WERI-Rb-1 (cell line): ENCODE results near the gene ABCA7.

Experiments
- DNase-seq: peaks from one replicate; pipeline ENCODE4 v3.0.0-alpha.2; 2020
- H3K27ac ChIP-seq: fragments of 250-450 bp; sonication (Bioruptor Pico); 2 replicates; pipeline ENCODE4 v1.5.1; 2020; ENCODE audit warnings: mild to moderate bottlenecking, moderate library complexity
- H3K27me3 ChIP-seq: fragments of 250-450 bp; sonication (Bioruptor Pico); 2 replicates; pipeline ENCODE4 v1.5.1; 2021; ENCODE audit warnings: mild to moderate bottlenecking, low read depth, moderate library complexity; ENCODE audit not compliant: insufficient read depth, severe bottlenecking
- H3K36me3 ChIP-seq: fragments of 250-450 bp; sonication (Bioruptor Pico); 2 replicates; pipeline ENCODE4 v1.5.1; 2020; ENCODE audit warnings: mild to moderate bottlenecking, moderate library complexity
- H3K4me3 ChIP-seq: 2 replicates; pipeline ENCODE4 v1.5.1; 2011; ENCODE audit warnings: low read depth, mild to moderate bottlenecking, control low read depth, low read length
- H3K9me3 ChIP-seq: fragments of 250-450 bp; sonication (Bioruptor Pico); 2 replicates; pipeline ENCODE4 v1.5.1; 2021; ENCODE audit warnings: mild to moderate bottlenecking, moderate library complexity; ENCODE audit not compliant: severe bottlenecking
- CTCF ChIP-seq: IDR thresholded peaks from 2 replicates; pipeline ENCODE4 v1.5.1; 2011; ENCODE audit warnings: low read depth, mild to moderate bottlenecking, control low read depth, inconsistent platforms, low read length

Gene ABCA7

GRCh38 chr19:1054102-1055027 lies 14.5 kb downstream of the ABCA7 start:
- no peak for DNase-seq
- Histone ChIP-seq H3K27me3 (no peaks in the 10 kb centered on the region), H3K9me3 (peaks cover 35% of the 10 kb centered on the region), H3K27ac (no peak overlapping the region), H3K36me3 (peaks cover 66% of the 10 kb centered on the region), H3K4me3 (no peak overlapping the region)
- TF ChIP-seq CTCF: no peak

GRCh38 chr19:1055028-1055425 lies 15.1 kb downstream of the ABCA7 start:
- no peaks in the 10 kb centered on the region for H3K27me3 ChIP-seq
- H3K27ac ChIP-seq: no peak overlapping the region
- H3K4me3 ChIP-seq: no peak overlapping the region
- no peak for TF ChIP-seq CTCF
- H3K9me3 ChIP-seq: peaks cover 35% of the 10 kb centered on the region
- no peak for DNase-seq
- H3K36me3 ChIP-seq: peaks cover 72% of the 10 kb centered on the region

- TF ChIP-seq CTCF: no peak
- Histone ChIP-seq H3K27me3 (no peaks in the 10 kb centered on the region), H3K27ac (no peak overlapping the region), H3K9me3 (peaks cover 35% of the 10 kb centered on the region), H3K4me3 (no peak overlapping the region), H3K36me3 (peaks cover 81% of the 10 kb centered on the region)
- no peak for DNase-seq
Measured at GRCh38 chr19:1055886-1056620, 16.1 kb downstream of the ABCA7 start.

- H3K27me3 ChIP-seq: no peaks in the 10 kb centered on the region
- TF ChIP-seq CTCF: 0 out of 2 replicates have a peak, but pooled peaks have one; percentile 26
- H3K4me3 ChIP-seq: no peak overlapping the region
- H3K27ac ChIP-seq: no peak overlapping the region
- peaks cover 84% of the 10 kb centered on the region for H3K36me3 ChIP-seq
- no peak for DNase-seq
- peaks cover 35% of the 10 kb centered on the region for H3K9me3 ChIP-seq
Measured at GRCh38 chr19:1057176-1057855, 17.4 kb downstream of the ABCA7 start.

- Histone ChIP-seq H3K4me3 (no peak overlapping the region), H3K27ac (no peak overlapping the region), H3K9me3 (peaks cover 35% of the 10 kb centered on the region), H3K27me3 (no peaks in the 10 kb centered on the region), H3K36me3 (peaks cover 80% of the 10 kb centered on the region)
- DNase-seq: no peak
- TF ChIP-seq CTCF: no peak
Measured at GRCh38 chr19:1058112-1058511, 18.2 kb downstream of the ABCA7 start.
